GM12878 (cell line): ENCODE measurements around the gene FZD10. TPM values are rescaled to one million over a fixed set of nuclear protein-coding genes. Genes with fewer than 3 reads are reported as not detected.

Experiments used
- ATAC-seq: fragments of 200-7000 bp; cut with Tn5 transposase; 3 replicates; pipeline ENCODE4 v1.9.1; 2020; ENCODE audit warnings: mild to moderate bottlenecking, moderate library complexity
- BruUV-seq: library from RNA; stranded (reverse); fragments of 400-500 nt; replicated peaks from 2 replicates; lab custom pipeline; 2021; lab: Mats Ljungman, UMichigan
- CTCF ChIA-PET: fragments of 300-600 bp; sonication (Branson Sonifier 250); formaldehyde crosslinking; extraction: SDS; loops from one replicate; lab custom pipeline; 2021; ENCODE audit warnings: inconsistent platforms; lab: Yijun Ruan, JAX
- POLR2A ChIA-PET: fragments of 350-600 bp; formaldehyde crosslinking; extraction: SDS; loops from one replicate; lab custom pipeline; 2021; ENCODE audit warnings: inconsistent platforms; lab: Charles Lee
- RAD21 ChIA-PET: fragments of 300-600 bp; sonication (Branson Sonifier 250); formaldehyde crosslinking; loops from one replicate; lab custom pipeline; 2023; ENCODE audit warnings: antibody characterized with exemption; ENCODE audit not compliant: unreplicated experiment; lab: Charles Lee
- SMC1A ChIA-PET: fragments of 300-600 bp; sonication (Branson Sonifier 250); formaldehyde crosslinking; loops from one replicate; lab custom pipeline; 2023; ENCODE audit not compliant: unreplicated experiment, uncharacterized antibody; lab: Charles Lee
- DNase-seq: peaks from one replicate; pipeline ENCODE4 v3.0.0-alpha.2; 2011; ENCODE audit warnings: low read depth, low spot score
- FAIRE-seq: peaks from 3 replicates; lab custom pipeline; 2011; peaks lifted over from hg19 to GRCh38; lab: Jason Lieb, UNC
- H2AFZ ChIP-seq: 2 replicates; pipeline ENCODE4 v1.6.0; 2011; ENCODE audit warnings: low read depth, low read length, control low read depth; ENCODE audit not compliant: control insufficient read depth
- H3K27ac ChIP-seq: 2 replicates; pipeline ENCODE4 v1.5.1; 2011; ENCODE audit warnings: control low read depth; ENCODE audit not compliant: control insufficient read depth, insufficient read depth
- H3K27me3 ChIP-seq, 2 experiments: replicated peaks in 1 of 2; 2 replicates each; pipeline versions ENCODE4 v1.6.0 to v1.6.1; 2011; ENCODE audit warnings: low read length in 1 of 2; ENCODE audit not compliant: control insufficient read depth in 2 of 2, insufficient read depth in 2 of 2
- H3K36me3 ChIP-seq, 2 experiments: 2 replicates each; pipeline ENCODE4 v1.5.1; 2011; ENCODE audit warnings: low read length in 1 of 2; ENCODE audit not compliant: control insufficient read depth in 2 of 2, insufficient read depth in 2 of 2
- H3K4me1 ChIP-seq: 2 replicates; pipeline ENCODE4 v1.6.1; 2011; ENCODE audit warnings: mild to moderate bottlenecking, low read length, moderate library complexity, mixed read lengths; ENCODE audit not compliant: control insufficient read depth, insufficient read depth
- H3K4me2 ChIP-seq: 2 replicates; pipeline ENCODE4 v1.6.0; 2011; ENCODE audit warnings: control low read depth; ENCODE audit not compliant: control insufficient read depth, insufficient read depth
- H3K4me3 ChIP-seq: fragments of 200-600 bp; sonication (generic); 2 replicates; pipeline ENCODE4 v1.5.1; 2016
- H3K79me2 ChIP-seq: 2 replicates; pipeline ENCODE4 v1.6.0; 2011; ENCODE audit warnings: low read length; ENCODE audit not compliant: control insufficient read depth, insufficient read depth
- H3K9ac ChIP-seq: 2 replicates; pipeline ENCODE4 v1.8.0; 2011; ENCODE audit warnings: low read length, control low read depth, mixed read lengths; ENCODE audit not compliant: control insufficient read depth, insufficient read depth
- H3K9me3 ChIP-seq: replicated peaks from 3 replicates; pipeline ENCODE4 v1.5.1; 2011; ENCODE audit warnings: mild to moderate bottlenecking, low read length; ENCODE audit not compliant: control insufficient read depth, insufficient read depth
- H4K20me1 ChIP-seq: 2 replicates; pipeline ENCODE4 v1.6.0; 2011; ENCODE audit not compliant: control insufficient read depth, insufficient read depth
- ATF3 ChIP-seq: IDR thresholded peaks from 2 replicates; pipeline ENCODE4 v1.6.1; 2011; ENCODE audit warnings: low read depth, mild to moderate bottlenecking, low read length, moderate library complexity, borderline replicate concordance; ENCODE audit errors: extremely low read depth
- BHLHE40 ChIP-seq, 2 experiments: fragments of 450-650 bp in 1 of 2; IDR thresholded peaks; 2 replicates each; pipeline ENCODE4 v1.6.1; 2011 to 2017; ENCODE audit warnings: low read depth in 2 of 2, borderline replicate concordance in 1 of 2, improper control_type of control experiment in 1 of 2, low read length in 1 of 2, mild to moderate bottlenecking in 1 of 2
- CEBPZ ChIP-seq: fragments of 150-350 bp; IDR thresholded peaks from 2 replicates; pipeline ENCODE4 v1.6.1; 2016; ENCODE audit warnings: low read depth, low read length
- CHD4 ChIP-seq: fragments of 200-600 bp; sonication (generic); IDR thresholded peaks from 2 replicates; pipeline ENCODE4 v1.6.1; 2016; ENCODE audit warnings: mild to moderate bottlenecking
- ELK1 ChIP-seq: IDR thresholded peaks from 2 replicates; pipeline ENCODE4 v1.6.1; 2012; ENCODE audit warnings: low read depth, low read length, improper control_type of control experiment
- HDAC6 ChIP-seq: fragments of 200-600 bp; sonication (generic); IDR thresholded peaks from one replicate; pipeline ENCODE4 v1.8.0; 2017; ENCODE audit warnings: antibody characterized with exemption; ENCODE audit not compliant: unreplicated experiment
- HDGF ChIP-seq: fragments of 450-650 bp; IDR thresholded peaks from 2 replicates; pipeline ENCODE4 v1.6.1; 2016; ENCODE audit warnings: antibody characterized with exemption
- IKZF1 ChIP-seq: fragments of 450-650 bp; conservative IDR thresholded peaks from 2 replicates; pipeline ENCODE4 v1.6.1; 2017; ENCODE audit warnings: antibody characterized with exemption, mild to moderate bottlenecking
- IRF3 ChIP-seq: fragments of 450-650 bp; IDR thresholded peaks from 2 replicates; pipeline ENCODE4 v1.6.1; 2014; ENCODE audit warnings: mild to moderate bottlenecking
- KDM1A ChIP-seq: fragments of 200-600 bp; sonication (generic); IDR thresholded peaks from 2 replicates; pipeline ENCODE4 v1.6.1; 2016; ENCODE audit warnings: borderline replicate concordance
- MYB ChIP-seq: fragments of 150-350 bp; IDR thresholded peaks from 2 replicates; pipeline ENCODE4 v1.6.1; 2014; ENCODE audit warnings: mild to moderate bottlenecking, low read depth, low read length, borderline replicate concordance
- NFYA ChIP-seq: IDR thresholded peaks from 2 replicates; pipeline ENCODE4 v1.6.1; 2011; ENCODE audit warnings: low read depth, mild to moderate bottlenecking, low read length, improper control_type of control experiment, borderline replicate concordance
- POLR2AphosphoS2 ChIP-seq: IDR thresholded peaks from 2 replicates; pipeline ENCODE4 v1.6.1; 2011; ENCODE audit warnings: low read depth, mild to moderate bottlenecking, low read length, improper control_type of control experiment, moderate library complexity
- RCOR1 ChIP-seq: conservative IDR thresholded peaks from 2 replicates; pipeline ENCODE4 v1.6.1; 2012; ENCODE audit warnings: low read depth, low read length, improper control_type of control experiment
- SREBF2 ChIP-seq: IDR thresholded peaks from 2 replicates; pipeline ENCODE4 v1.6.1; 2012; ENCODE audit warnings: mild to moderate bottlenecking, low read length
- SUPT20H ChIP-seq: IDR thresholded peaks from 2 replicates; pipeline ENCODE4 v1.6.1; 2011; ENCODE audit warnings: low read depth, mild to moderate bottlenecking, low read length, moderate library complexity, borderline replicate concordance; ENCODE audit not compliant: control insufficient read depth
- YBX1 ChIP-seq: fragments of 450-650 bp; IDR thresholded peaks from 2 replicates; pipeline ENCODE4 v1.6.1; 2016; ENCODE audit warnings: antibody characterized with exemption
- ZNF274 ChIP-seq: IDR thresholded peaks from one replicate; pipeline ENCODE4 v1.8.0; 2011; ENCODE audit not compliant: insufficient read length, insufficient read depth
- WGBS: methylation state at CpG from one replicate; pipeline ENCODE4 v1.1.6; 2016; ENCODE audit warnings: low lambda C conversion rate; ENCODE audit not compliant: insufficient replicate concordance, insufficient coverage; ENCODE audit errors: missing lambda C conversion rate; 5-methylcytosine and 5-hydroxymethylcytosine counted together
- in situ Hi-C: fragments of 300-500 bp; cut with MboI; formaldehyde crosslinking; loops from 9 replicates; pipeline ENCODE4 v1.14.3; 2018; ENCODE audit warnings: mixed read lengths
- intact Hi-C: fragments of 100-400 bp; cut with micrococcal nuclease; formaldehyde crosslinking; loops from one replicate; pipeline ENCODE4 v1.14.2; 2022; ENCODE audit not compliant: unreplicated experiment
- polyA plus RNA-seq, 11 experiments: library from polyadenylated mRNA; depleted of rRNA in 4 of 11; unstranded in 6 of 11; stranded (reverse) in 5 of 11; fragments of >200 nt; fragmentation: Nextera tagmentation in 4 of 11; fragmentation: Illumina TruSeq in 1 of 11; extraction: Ambion mirVana in 4 of 11; extraction: Trizol in 1 of 11; gene quantifications; 1 replicate in 1 of 11; 2 replicates in 10 of 11; pipeline versions ENCODE4 v1.2.1 to v1.2.3, GENCODE V29; 2011 to 2016; ENCODE audit warnings: inconsistent platforms in 2 of 11, missing spikeins in 2 of 11, low read depth in 1 of 11
- total RNA-seq, 4 experiments: library from RNA; depleted of rRNA in 3 of 4; stranded (reverse); fragments of >200 nt in 3 of 4; fragmentation: Illumina TruSeq in 1 of 4; extraction: Trizol in 1 of 4; gene quantifications; 2 replicates each; pipeline versions ENCODE4 v1.2.1 to v1.2.3, GENCODE V29; 2013 to 2021
- TF ChIP-seq, protein P1 (sequence below): fragments of 150-350 bp; IDR thresholded peaks from 2 replicates; pipeline ENCODE4 v1.6.1; 2014; ENCODE audit warnings: mild to moderate bottlenecking, low read depth, low read length

Gene FZD10
- total and polyA plus RNA-seq, 10 of the 15 experiments (the other 5 are each of a cell fraction or from before 2014, with no cell fraction given) = not detected

DNA sequence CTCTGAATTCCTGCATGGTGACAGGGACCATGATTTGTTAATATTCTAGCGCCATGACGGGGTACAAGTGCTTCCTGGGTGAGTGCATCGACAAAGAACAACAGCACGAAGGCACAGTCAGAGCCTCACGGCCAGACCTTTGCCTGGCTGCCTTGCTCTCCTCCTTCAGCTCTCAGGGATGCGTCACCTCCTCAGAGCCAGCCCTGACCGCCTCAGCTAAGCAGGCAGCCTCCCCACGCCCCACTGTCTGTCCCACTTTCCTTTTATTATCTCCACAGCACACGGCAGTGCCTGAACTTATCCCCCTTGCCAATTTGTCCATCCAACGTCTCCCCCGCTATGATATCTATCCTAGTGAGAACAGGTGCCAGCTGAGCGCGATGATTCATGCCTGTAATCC is 16.5 kb upstream of the FZD10 start:
- ChIA-PET CTCF (no interaction called here), SMC1A (no interaction called here), POLR2A (interaction anchor here (0.6 kb wide), 1 partner anchor 1372 kb away, joined by 3 read pairs; no protein-coding TSS in a partner anchor), RAD21 (no interaction called here)
- intact Hi-C loops = no loop called here
- FAIRE-seq = no peak
- no peaks in the 10 kb centered on the region for H3K4me1 ChIP-seq
- no peak overlapping the region for H3K27ac ChIP-seq
- in situ Hi-C loops = no loop called here
- H3K4me3 ChIP-seq = no peak overlapping the region
- 32% methylated on average over 13 of the region's 13 CpGs for WGBS
- H3K36me3 ChIP-seq = no peaks in the 10 kb centered on the region
- no peak overlapping the region for H3K9ac ChIP-seq
- ATAC-seq = no peak
- H2AFZ ChIP-seq = no peak overlapping the region
- no peaks in the 10 kb centered on the region for H3K27me3 ChIP-seq
- H4K20me1 ChIP-seq = no peaks in the 10 kb centered on the region
- DNase-seq = no peak
- BruUV-seq = no TSS peak
- H3K79me2 ChIP-seq = no peaks in the 10 kb centered on the region
- no peaks in the 10 kb centered on the region; the same call in 2 of the 3 replicates for H3K9me3 ChIP-seq
- H3K4me2 ChIP-seq = no peak overlapping the region
- TF ChIP-seq BHLHE40 (IDR thresholded peaks at IDR 0.05; ENCODE audit: borderline replicate concordance in 1 of 2, low read depth in 2 of 2, low read length in 1 of 2) (no peak), HDGF (no peak), SUPT20H (no peak), HDAC6 (no peak), ZNF274 (no peak), POLR2AphosphoS2 (no peak), RCOR1 (no peak), CHD4 (no peak), ELK1 (no peak), IRF3 (no peak), NFYA (no peak), CEBPZ (no peak), SREBF2 (no peak), IKZF1 (no peak), MYB (no peak), ATF3 (no peak), KDM1A (no peak), YBX1 (no peak)
- TF ChIP-seq, protein P1, sequence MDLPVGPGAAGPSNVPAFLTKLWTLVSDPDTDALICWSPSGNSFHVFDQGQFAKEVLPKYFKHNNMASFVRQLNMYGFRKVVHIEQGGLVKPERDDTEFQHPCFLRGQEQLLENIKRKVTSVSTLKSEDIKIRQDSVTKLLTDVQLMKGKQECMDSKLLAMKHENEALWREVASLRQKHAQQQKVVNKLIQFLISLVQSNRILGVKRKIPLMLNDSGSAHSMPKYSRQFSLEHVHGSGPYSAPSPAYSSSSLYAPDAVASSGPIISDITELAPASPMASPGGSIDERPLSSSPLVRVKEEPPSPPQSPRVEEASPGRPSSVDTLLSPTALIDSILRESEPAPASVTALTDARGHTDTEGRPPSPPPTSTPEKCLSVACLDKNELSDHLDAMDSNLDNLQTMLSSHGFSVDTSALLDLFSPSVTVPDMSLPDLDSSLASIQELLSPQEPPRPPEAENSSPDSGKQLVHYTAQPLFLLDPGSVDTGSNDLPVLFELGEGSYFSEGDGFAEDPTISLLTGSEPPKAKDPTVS = no peak
